ENCODE data around the gene CEMP1. TPM values are rescaled to one million over a fixed set of nuclear protein-coding genes. Genes with fewer than 3 reads are reported as not detected.
"Not testable (repeated sequence)": the region's sequence is repeated elsewhere in the genome, so short reads cannot be mapped to it uniquely, and the experiment has no call there.

Gene CEMP1
- total RNA-seq, 1 experiment from 2014 or later, result not detected

- H3K9me3 ChIP-seq (ENCODE audit: control insufficient read depth, insufficient read depth, low read depth, low read length); H3K27ac ChIP-seq (ENCODE audit: low read length); H3K4me1 ChIP-seq (ENCODE audit: control insufficient read depth, insufficient read depth, low read length); H3K36me3 ChIP-seq (ENCODE audit: control insufficient read depth, insufficient read depth, low read length); intact Hi-C loops (cut with micrococcal nuclease; ENCODE audit: unreplicated experiment); H3K4me3 ChIP-seq (ENCODE audit: low read depth in 2 of 2, low read length in 2 of 2); CTCF ChIA-PET; in situ Hi-C loops (cut with HindIII; ENCODE audit: low pct_unique_long_range_greater_than_20kb, low sequenced_read_pairs); H3K27me3 ChIP-seq (ENCODE audit: control insufficient read depth, insufficient read depth, low read length); POLR2A ChIA-PET; DNase-seq (ENCODE audit: low read depth, low spot score): not testable (repeated sequence)
- BruUV-seq (replicated peaks), result TSS peak; percentile 73
- ATAC-seq, result peak; percentile 55; the same call in 1 of the 2 replicates
Measured at GRCh38 chr16:2554709-2555425, 23.7 kb upstream of the CEMP1 start.

GRCh38 chr16:2551420-2551889 is 20.2 kb upstream of the CEMP1 start:
- H3K4me1 ChIP-seq (ENCODE audit: control insufficient read depth, insufficient read depth, low read length); H3K27ac ChIP-seq (ENCODE audit: low read length); in situ Hi-C loops (cut with HindIII; ENCODE audit: low pct_unique_long_range_greater_than_20kb, low sequenced_read_pairs); DNase-seq (ENCODE audit: low read depth, low spot score); H3K27me3 ChIP-seq (ENCODE audit: control insufficient read depth, insufficient read depth, low read length); ATAC-seq; H3K9me3 ChIP-seq (ENCODE audit: control insufficient read depth, insufficient read depth, low read depth, low read length); H3K36me3 ChIP-seq (ENCODE audit: control insufficient read depth, insufficient read depth, low read length); BruUV-seq (replicated peaks); H3K4me3 ChIP-seq (ENCODE audit: low read depth in 2 of 2, low read length in 2 of 2); intact Hi-C loops (cut with micrococcal nuclease; ENCODE audit: unreplicated experiment); POLR2A ChIA-PET: not testable (repeated sequence)
- CTCF ChIA-PET, result interaction anchor here (0.7 kb wide), 1 partner anchor 280 kb away, joined by 7 read pairs; no protein-coding TSS in a partner anchor

GRCh38 chr16:2550283-2550878 is 19.2 kb upstream of the CEMP1 start:
- POLR2A ChIA-PET; intact Hi-C loops (cut with micrococcal nuclease; ENCODE audit: unreplicated experiment); in situ Hi-C loops (cut with HindIII; ENCODE audit: low pct_unique_long_range_greater_than_20kb, low sequenced_read_pairs); ATAC-seq; H3K9me3 ChIP-seq (ENCODE audit: control insufficient read depth, insufficient read depth, low read depth, low read length); CTCF ChIA-PET; H3K36me3 ChIP-seq (ENCODE audit: control insufficient read depth, insufficient read depth, low read length); H3K4me3 ChIP-seq (ENCODE audit: low read depth in 2 of 2, low read length in 2 of 2); H3K27me3 ChIP-seq (ENCODE audit: control insufficient read depth, insufficient read depth, low read length); H3K27ac ChIP-seq (ENCODE audit: low read length); H3K4me1 ChIP-seq (ENCODE audit: control insufficient read depth, insufficient read depth, low read length); DNase-seq (ENCODE audit: low read depth, low spot score): not testable (repeated sequence)
- BruUV-seq (replicated peaks), result TSS peak; percentile 80

- H3K4me1 ChIP-seq (ENCODE audit: control insufficient read depth, insufficient read depth, low read length); H3K27me3 ChIP-seq (ENCODE audit: control insufficient read depth, insufficient read depth, low read length); H3K27ac ChIP-seq (ENCODE audit: low read length); in situ Hi-C loops (cut with HindIII; ENCODE audit: low pct_unique_long_range_greater_than_20kb, low sequenced_read_pairs); ATAC-seq; H3K4me3 ChIP-seq (ENCODE audit: low read depth in 2 of 2, low read length in 2 of 2); BruUV-seq (replicated peaks); H3K36me3 ChIP-seq (ENCODE audit: control insufficient read depth, insufficient read depth, low read length); intact Hi-C loops (cut with micrococcal nuclease; ENCODE audit: unreplicated experiment); DNase-seq (ENCODE audit: low read depth, low spot score); POLR2A ChIA-PET; CTCF ChIA-PET; H3K9me3 ChIP-seq (ENCODE audit: control insufficient read depth, insufficient read depth, low read depth, low read length): not testable (repeated sequence)
Measured at GRCh38 chr16:2543771-2544170, 12.6 kb upstream of the CEMP1 start.

- H3K9me3 ChIP-seq (ENCODE audit: control insufficient read depth, insufficient read depth, low read depth, low read length); intact Hi-C loops (cut with micrococcal nuclease; ENCODE audit: unreplicated experiment); H3K4me1 ChIP-seq (ENCODE audit: control insufficient read depth, insufficient read depth, low read length); H3K27me3 ChIP-seq (ENCODE audit: control insufficient read depth, insufficient read depth, low read length); CTCF ChIA-PET; H3K36me3 ChIP-seq (ENCODE audit: control insufficient read depth, insufficient read depth, low read length); H3K4me3 ChIP-seq (ENCODE audit: low read depth in 2 of 2, low read length in 2 of 2); DNase-seq (ENCODE audit: low read depth, low spot score); in situ Hi-C loops (cut with HindIII; ENCODE audit: low pct_unique_long_range_greater_than_20kb, low sequenced_read_pairs); ATAC-seq; H3K27ac ChIP-seq (ENCODE audit: low read length); POLR2A ChIA-PET; BruUV-seq (replicated peaks): not testable (repeated sequence)
Measured at GRCh38 chr16:2541409-2541808, 10.2 kb upstream of the CEMP1 start.

DNA sequence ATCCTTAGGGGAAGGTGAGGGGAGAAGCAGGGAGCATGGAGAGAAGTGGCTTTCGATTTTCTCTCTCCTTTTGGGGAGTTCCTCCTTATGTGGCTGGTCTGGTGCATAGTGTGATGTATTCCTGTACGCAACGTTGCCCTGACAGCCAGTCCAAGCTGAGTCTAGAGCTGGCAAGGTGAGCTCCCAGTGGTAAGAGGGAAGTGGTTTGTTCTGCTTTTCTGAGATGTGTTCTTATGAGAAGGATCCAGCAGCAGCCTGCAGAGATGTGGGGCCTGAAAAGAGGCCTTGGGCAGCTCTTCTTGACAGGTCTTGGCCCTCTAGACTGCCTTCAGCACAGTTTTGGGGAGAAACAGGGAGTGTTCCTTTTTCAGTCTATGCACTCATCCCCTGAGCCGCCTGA is 9.7 kb upstream of the CEMP1 start:
- DNase-seq (ENCODE audit: low read depth, low spot score); in situ Hi-C loops (cut with HindIII; ENCODE audit: low pct_unique_long_range_greater_than_20kb, low sequenced_read_pairs); CTCF ChIA-PET; BruUV-seq (replicated peaks); H3K4me1 ChIP-seq (ENCODE audit: control insufficient read depth, insufficient read depth, low read length); H3K27ac ChIP-seq (ENCODE audit: low read length); H3K4me3 ChIP-seq (ENCODE audit: low read depth in 2 of 2, low read length in 2 of 2); H3K9me3 ChIP-seq (ENCODE audit: control insufficient read depth, insufficient read depth, low read depth, low read length); intact Hi-C loops (cut with micrococcal nuclease; ENCODE audit: unreplicated experiment); POLR2A ChIA-PET; ATAC-seq; H3K27me3 ChIP-seq (ENCODE audit: control insufficient read depth, insufficient read depth, low read length); H3K36me3 ChIP-seq (ENCODE audit: control insufficient read depth, insufficient read depth, low read length): not testable (repeated sequence)

DNA sequence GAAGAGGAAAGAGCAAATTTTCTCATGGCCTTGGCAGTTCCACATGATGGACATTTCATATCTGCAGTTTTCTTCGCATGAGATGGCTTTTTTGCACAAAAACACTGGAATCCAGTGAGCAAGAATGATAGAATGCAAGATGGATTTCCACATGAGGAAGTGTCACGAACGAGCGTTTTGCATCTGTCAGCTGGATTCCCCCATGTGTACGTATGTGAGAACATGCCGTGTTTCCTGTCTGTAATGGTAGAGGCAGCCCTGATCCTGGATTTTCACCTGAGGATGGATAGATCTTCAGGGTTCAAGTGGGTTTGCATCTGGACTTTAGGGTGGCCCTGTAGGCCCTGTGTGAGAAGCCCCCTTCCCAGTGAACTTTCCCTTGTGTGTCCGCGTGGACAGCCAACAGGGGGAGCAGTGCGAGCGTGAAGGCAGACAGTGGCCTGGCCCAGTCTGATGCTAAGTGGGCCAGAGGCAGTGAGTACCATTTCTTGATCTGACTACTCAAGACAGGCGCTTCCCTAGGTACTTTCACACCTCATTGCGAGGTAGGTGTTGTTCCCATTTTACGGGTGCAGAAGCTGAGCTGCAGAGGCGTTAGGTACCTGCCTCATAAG is 8.7 kb upstream of the CEMP1 start:
- H3K4me3 ChIP-seq (ENCODE audit: low read depth in 2 of 2, low read length in 2 of 2); BruUV-seq (replicated peaks); intact Hi-C loops (cut with micrococcal nuclease; ENCODE audit: unreplicated experiment); H3K36me3 ChIP-seq (ENCODE audit: control insufficient read depth, insufficient read depth, low read length); H3K27me3 ChIP-seq (ENCODE audit: control insufficient read depth, insufficient read depth, low read length); in situ Hi-C loops (cut with HindIII; ENCODE audit: low pct_unique_long_range_greater_than_20kb, low sequenced_read_pairs); ATAC-seq; CTCF ChIA-PET; POLR2A ChIA-PET; H3K27ac ChIP-seq (ENCODE audit: low read length); DNase-seq (ENCODE audit: low read depth, low spot score); H3K9me3 ChIP-seq (ENCODE audit: control insufficient read depth, insufficient read depth, low read depth, low read length); H3K4me1 ChIP-seq (ENCODE audit: control insufficient read depth, insufficient read depth, low read length): not testable (repeated sequence)

All from Panc1 (cell line).